Gastroesophageal sphincter (tissue), 4 donors: ENCODE data around the gene MAGED4. TPM values are rescaled to one million over a fixed set of nuclear protein-coding genes. Genes with fewer than 3 reads are reported as not detected.
"Not testable (repeated sequence)": the region's sequence is repeated elsewhere in the genome, so short reads cannot be mapped to it uniquely, and the experiment has no call there.

ENCODE experiments used
- ATAC-seq: fragments of 150-250 bp; one replicate; pipeline ENCODE4 v1.9.1; 2016; ENCODE audit warnings: mild to moderate bottlenecking, moderate library complexity
- H3K27ac ChIP-seq, 4 donors: fragments of 200-600 bp; sonication (generic) in 3 of 4; 1 replicate in 3 of 4; 2 replicates in 1 of 4; pipeline ENCODE4 v1.5.1; 2016 to 2019
- H3K27me3 ChIP-seq: fragments of 200-600 bp; sonication (generic); one replicate; pipeline ENCODE4 v1.5.1; 2019
- H3K36me3 ChIP-seq, 2 donors: fragments of 200-600 bp; sonication (generic); one replicate each; pipeline ENCODE4 v1.5.1; 2019; ENCODE audit warnings: control low read depth in 1 of 2
- H3K4me1 ChIP-seq, 3 donors: fragments of 200-600 bp; sonication (generic); 1 replicate in 2 of 3; 2 replicates in 1 of 3; pipeline ENCODE4 v1.5.1; 2016 to 2019; ENCODE audit warnings: control low read depth in 2 of 3
- H3K4me3 ChIP-seq, 2 donors: fragments of 200-600 bp; sonication (generic); one replicate each; pipeline ENCODE4 v1.5.1; 2019; ENCODE audit warnings: mild to moderate bottlenecking in 1 of 2, moderate library complexity in 1 of 2
- H3K9me3 ChIP-seq, 3 donors: fragments of 200-600 bp; sonication (generic); one replicate each; pipeline ENCODE4 v1.5.1; 2017 to 2019; ENCODE audit warnings: control low read depth in 2 of 3
- CTCF ChIP-seq, 4 experiments: fragments of 200-600 bp in 2 of 4; fragments of 450-650 bp in 2 of 4; sonication (generic) in 1 of 4; IDR thresholded peaks; one replicate each; pipeline ENCODE4 v1.5.1; 2017 to 2019; ENCODE audit warnings: antibody characterized with exemption in 4 of 4, mild to moderate bottlenecking in 2 of 4, moderate library complexity in 2 of 4
- EP300 ChIP-seq: sonication (generic); formaldehyde crosslinking; IDR thresholded peaks from one replicate; pipeline ENCODE4 v1.6.1; 2017; ENCODE audit warnings: antibody characterized with exemption, mild to moderate bottlenecking
- POLR2A ChIP-seq, 2 donors: fragments of 450-650 bp; IDR thresholded peaks; one replicate each; pipeline ENCODE4 v1.6.1; 2017; ENCODE audit warnings: antibody characterized with exemption in 2 of 2, mild to moderate bottlenecking in 2 of 2, moderate library complexity in 1 of 2
- POLR2AphosphoS5 ChIP-seq: sonication (generic); formaldehyde crosslinking; IDR thresholded peaks from one replicate; pipeline ENCODE4 v1.6.1; 2017; ENCODE audit warnings: antibody characterized with exemption
- WGBS, 2 donors: methylation state at CpG; one replicate each; pipeline ENCODE4 v1.1.5; 2018; ENCODE audit warnings: low coverage in 1 of 2; 5-methylcytosine and 5-hydroxymethylcytosine counted together
- total RNA-seq, 4 donors: library from RNA; depleted of rRNA; stranded (reverse); fragments of >200 nt; gene quantifications; one replicate each; pipeline ENCODE4 v1.1.0, GENCODE V29; 2016

The MAGED4 gene
- total RNA-seq, 4 donors from 2014 or later, result 0.35 to 4.4 (median 0.72) TPM

DNA sequence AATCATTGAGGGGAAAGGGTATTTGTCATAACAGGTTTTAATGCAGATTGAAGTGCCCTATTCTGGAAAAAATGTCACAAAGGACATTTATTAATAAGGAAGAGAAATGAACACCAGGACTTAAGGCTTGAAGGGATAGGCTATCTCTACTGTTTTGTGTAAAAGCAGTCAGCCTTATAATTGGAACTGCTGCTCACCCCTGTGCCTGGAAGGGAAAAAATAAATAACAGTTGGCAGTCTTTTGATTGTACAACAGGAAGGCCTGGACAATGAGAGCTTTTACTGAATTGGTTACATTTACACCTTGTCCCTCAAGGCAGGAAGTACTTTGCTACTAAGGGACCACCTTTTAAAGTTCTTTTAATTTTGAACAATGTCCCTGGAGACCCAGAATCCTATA is 17.8 kb upstream of the MAGED4 start:
- Histone ChIP-seq H3K4me3 (no peak overlapping the region), H3K36me3 (no peaks in the 10 kb centered on the region)
- TF ChIP-seq CTCF (IDR thresholded peaks at IDR 0.05) (no peak), EP300 (no peak), POLR2AphosphoS5 (no peak), POLR2A (IDR thresholded peaks at IDR 0.05) (no peak)

DNA sequence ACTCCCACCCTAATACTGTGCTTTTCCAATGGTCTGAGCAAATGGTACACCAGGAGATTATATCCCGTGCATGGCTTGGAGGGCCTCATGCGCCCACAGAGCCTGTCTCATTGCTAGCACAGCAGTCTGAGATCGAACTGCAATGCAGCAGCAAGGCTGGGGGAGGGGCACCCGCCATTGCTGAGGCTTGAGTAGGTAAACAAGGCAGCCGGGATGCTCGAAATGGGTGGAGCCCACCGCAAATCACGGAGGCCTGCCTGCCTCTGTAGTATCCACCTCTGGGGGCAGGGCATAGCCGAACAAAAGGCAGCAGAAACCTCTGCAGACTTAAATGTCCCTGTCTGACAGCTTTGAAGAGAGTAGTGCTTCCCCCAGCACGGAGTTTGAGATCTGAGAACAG is 13.6 kb upstream of the MAGED4 start:
- not testable (repeated sequence) for H3K27me3 ChIP-seq, H3K4me3 ChIP-seq, H3K36me3 ChIP-seq, ATAC-seq, H3K9me3 ChIP-seq, H3K4me1 ChIP-seq, H3K27ac ChIP-seq
- no CpG with 5 or more reads among the region's 10 CpGs for WGBS, 2 donors

More for the DNA sequence above, 17.8 kb upstream of the MAGED4 start:
- Histone ChIP-seq H3K9me3 (no peaks in the 10 kb centered on the region), H3K27me3 (no peaks in the 10 kb centered on the region), H3K27ac (no peak overlapping the region), H3K4me1 (no peaks in the 10 kb centered on the region)
- ATAC-seq, result no peak

DNA sequence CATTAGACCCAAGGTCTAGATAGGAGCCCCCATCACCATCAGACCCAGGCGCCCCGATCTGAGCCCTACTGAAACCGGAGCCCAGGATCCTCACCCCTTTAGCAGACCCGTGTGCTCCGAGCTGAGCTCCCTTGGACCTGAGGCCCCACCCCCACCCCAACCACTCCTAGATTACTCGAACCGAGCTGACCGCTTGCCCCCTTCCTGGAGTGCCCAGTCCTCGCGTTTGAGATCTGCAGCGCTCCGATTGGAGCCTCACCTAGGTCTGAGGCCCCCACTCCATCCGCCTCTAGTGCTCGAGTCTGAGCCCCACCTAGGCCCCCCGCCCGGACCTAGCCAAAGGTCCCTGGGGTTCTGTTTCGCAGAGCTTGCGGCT is 378 bp downstream of the MAGED4 start:
- H3K27ac ChIP-seq, H3K4me3 ChIP-seq, H3K4me1 ChIP-seq, H3K9me3 ChIP-seq, H3K27me3 ChIP-seq, H3K36me3 ChIP-seq: not testable (repeated sequence)
- peak; percentile 32 for ATAC-seq
- no CpG with 5 or more reads among the region's 18 CpGs for WGBS, 2 donors

DNA sequence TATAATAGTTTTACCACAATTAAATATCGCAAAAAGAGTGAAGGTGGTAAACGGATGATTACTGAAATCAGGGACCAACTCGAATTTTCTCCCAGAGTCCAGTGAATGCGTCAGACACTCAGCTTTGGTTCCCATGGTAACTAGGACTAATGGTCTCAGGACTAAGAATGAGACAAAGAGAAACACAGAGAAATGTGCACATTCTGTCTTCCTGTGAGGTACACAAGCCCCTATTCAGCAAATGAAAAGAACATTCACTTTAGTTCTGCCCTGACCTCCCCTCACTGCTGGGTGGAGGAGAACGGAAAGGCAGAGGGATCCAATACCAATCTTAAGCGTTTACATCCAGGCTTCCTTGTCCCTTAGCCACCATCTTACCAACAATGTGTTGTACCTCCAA is 26.7 kb downstream of the MAGED4 start:
- not testable (repeated sequence) for H3K4me3 ChIP-seq, H3K27ac ChIP-seq, H3K27me3 ChIP-seq, H3K36me3 ChIP-seq, H3K4me1 ChIP-seq, H3K9me3 ChIP-seq, ATAC-seq
- WGBS, 2 donors, result no CpG with 5 or more reads among the region's 6 CpGs

GRCh38 chrX:52213276-52213675 is 28.6 kb downstream of the MAGED4 start:
- H3K4me3 ChIP-seq, result no peak overlapping the region
- no peaks in the 10 kb centered on the region for H3K36me3 ChIP-seq
- ATAC-seq, result no peak
- no peaks in the 10 kb centered on the region for H3K9me3 ChIP-seq
- H3K27ac ChIP-seq, result no peak overlapping the region
- H3K27me3 ChIP-seq, result no peaks in the 10 kb centered on the region
- 75 to 84% methylated on average over 3 of the region's 3 CpGs for WGBS, 2 donors
- TF ChIP-seq EP300, result no peak
- TF ChIP-seq CTCF (IDR thresholded peaks at IDR 0.05), result no peak
- no peak for TF ChIP-seq POLR2A (IDR thresholded peaks at IDR 0.05)
- TF ChIP-seq POLR2AphosphoS5, result no peak
- no peaks in the 10 kb centered on the region for H3K4me1 ChIP-seq

DNA sequence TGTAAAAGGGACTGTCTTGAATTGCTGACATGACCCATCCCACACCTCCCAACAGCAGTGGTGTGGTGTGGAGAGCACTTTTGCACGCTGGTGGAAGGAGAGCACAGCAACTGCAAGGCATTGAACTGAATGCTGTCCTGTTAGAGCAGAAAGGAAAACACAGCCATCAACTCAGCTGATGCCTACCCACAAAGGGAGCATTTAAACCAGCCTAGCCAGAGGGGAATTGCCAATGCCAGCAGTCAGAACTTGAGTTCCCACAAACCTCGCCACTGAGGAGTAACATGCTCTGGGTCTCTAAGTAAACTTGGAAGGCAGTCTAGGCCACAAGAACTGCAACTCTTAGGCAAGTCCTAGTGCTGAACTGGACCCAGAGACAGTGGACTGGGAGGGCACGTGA is 31.9 kb downstream of the MAGED4 start:
- Histone ChIP-seq H3K27me3 (no peaks in the 10 kb centered on the region), H3K9me3 (no peaks in the 10 kb centered on the region), H3K4me1 (no peaks in the 10 kb centered on the region), H3K27ac (no peak overlapping the region), H3K36me3 (no peaks in the 10 kb centered on the region), H3K4me3 (no peak overlapping the region)
- no peak for TF ChIP-seq EP300
- no peak for TF ChIP-seq CTCF (IDR thresholded peaks at IDR 0.05)
- TF ChIP-seq POLR2AphosphoS5, result no peak
- no peak for TF ChIP-seq POLR2A (IDR thresholded peaks at IDR 0.05)
- 67% methylated on average over 1 of the region's 3 CpGs; no CpG with 5 or more reads in 1 of the 2 donors for WGBS, 2 donors
- no peak for ATAC-seq
